ENCODE results near the gene TSHR.

DNA sequence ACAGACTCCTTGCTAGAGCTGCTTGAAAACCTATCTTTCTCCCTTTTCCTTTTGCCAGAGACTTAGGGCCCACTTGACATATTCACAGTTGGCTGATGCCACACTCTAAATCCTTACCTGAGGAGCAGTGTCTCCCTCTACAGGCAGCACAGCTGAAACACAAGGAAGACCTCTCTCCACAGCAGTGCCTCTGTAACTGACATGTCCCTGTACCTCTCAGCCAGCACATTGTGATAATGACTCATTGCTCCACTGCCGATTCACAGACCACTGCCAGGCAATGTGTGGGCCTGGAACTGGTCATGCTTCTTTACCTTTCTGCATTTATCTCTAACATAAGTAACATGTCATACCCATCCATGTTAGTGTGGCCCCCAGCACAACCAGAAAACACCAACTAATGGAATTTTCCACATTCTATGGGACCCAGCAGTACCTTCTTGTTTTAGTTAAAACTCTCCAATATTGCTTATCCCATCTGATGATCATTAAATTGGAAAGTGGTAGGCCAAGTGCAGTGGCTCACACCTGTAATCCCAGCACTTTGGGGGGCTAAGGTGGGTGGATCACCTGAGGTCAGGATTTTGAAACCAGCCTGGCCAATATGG, 208.8 kb downstream of the TSHR start:
- TF ChIP-seq, protein P1, sequence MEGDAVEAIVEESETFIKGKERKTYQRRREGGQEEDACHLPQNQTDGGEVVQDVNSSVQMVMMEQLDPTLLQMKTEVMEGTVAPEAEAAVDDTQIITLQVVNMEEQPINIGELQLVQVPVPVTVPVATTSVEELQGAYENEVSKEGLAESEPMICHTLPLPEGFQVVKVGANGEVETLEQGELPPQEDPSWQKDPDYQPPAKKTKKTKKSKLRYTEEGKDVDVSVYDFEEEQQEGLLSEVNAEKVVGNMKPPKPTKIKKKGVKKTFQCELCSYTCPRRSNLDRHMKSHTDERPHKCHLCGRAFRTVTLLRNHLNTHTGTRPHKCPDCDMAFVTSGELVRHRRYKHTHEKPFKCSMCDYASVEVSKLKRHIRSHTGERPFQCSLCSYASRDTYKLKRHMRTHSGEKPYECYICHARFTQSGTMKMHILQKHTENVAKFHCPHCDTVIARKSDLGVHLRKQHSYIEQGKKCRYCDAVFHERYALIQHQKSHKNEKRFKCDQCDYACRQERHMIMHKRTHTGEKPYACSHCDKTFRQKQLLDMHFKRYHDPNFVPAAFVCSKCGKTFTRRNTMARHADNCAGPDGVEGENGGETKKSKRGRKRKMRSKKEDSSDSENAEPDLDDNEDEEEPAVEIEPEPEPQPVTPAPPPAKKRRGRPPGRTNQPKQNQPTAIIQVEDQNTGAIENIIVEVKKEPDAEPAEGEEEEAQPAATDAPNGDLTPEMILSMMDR (IDR thresholded peaks at IDR 0.05; ENCODE audit: extremely low read depth in 1 of 2, insufficient read depth in 1 of 2, low read depth in 1 of 2, low read length in 2 of 2), result peak; percentile 33 to 47
- no peak for TF ChIP-seq EZH2 (IDR thresholded peaks at IDR 0.05; ENCODE audit: borderline replicate concordance, low read depth, low read length, severe bottlenecking)
- TF ChIP-seq POLR2AphosphoS5 (IDR thresholded peaks at IDR 0.05; ENCODE audit: insufficient read depth, low read depth, low read length), result no peak
- TF ChIP-seq, protein P2, sequence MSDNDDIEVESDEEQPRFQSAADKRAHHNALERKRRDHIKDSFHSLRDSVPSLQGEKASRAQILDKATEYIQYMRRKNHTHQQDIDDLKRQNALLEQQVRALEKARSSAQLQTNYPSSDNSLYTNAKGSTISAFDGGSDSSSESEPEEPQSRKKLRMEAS (IDR thresholded peaks at IDR 0.05; ENCODE audit: insufficient read depth, insufficient read length), result no peak
- no peak for TF ChIP-seq JUN (IDR thresholded peaks at IDR 0.05; ENCODE audit: borderline replicate concordance, insufficient read depth, insufficient read length, low read depth)
- TF ChIP-seq POLR2A (IDR thresholded peaks at IDR 0.05; ENCODE audit: low read depth, low read length), result no peak
- TF ChIP-seq FOS (IDR thresholded peaks at IDR 0.05; ENCODE audit: borderline replicate concordance, insufficient read depth, low read length), result peak; percentile 43
- no peak for TF ChIP-seq MYC (IDR thresholded peaks at IDR 0.05; ENCODE audit: low read depth, low read length)
- no peak for TF ChIP-seq GATA2 (IDR thresholded peaks at IDR 0.05; ENCODE audit: insufficient read depth, insufficient read length, low read depth, low read length)
